Gastroesophageal sphincter (tissue), 4 donors: ENCODE data around the gene PATJ. TPM values are rescaled to one million over a fixed set of nuclear protein-coding genes. Genes with fewer than 3 reads are reported as not detected.

Experiments used
- ATAC-seq: fragments of 150-250 bp; one replicate; pipeline ENCODE4 v1.9.1; 2016; ENCODE audit warnings: mild to moderate bottlenecking, moderate library complexity
- H3K27ac ChIP-seq, 4 donors: fragments of 200-600 bp; sonication (generic) in 3 of 4; 1 replicate in 3 of 4; 2 replicates in 1 of 4; pipeline ENCODE4 v1.5.1; 2016 to 2019
- H3K27me3 ChIP-seq: fragments of 200-600 bp; sonication (generic); one replicate; pipeline ENCODE4 v1.5.1; 2019
- H3K36me3 ChIP-seq, 2 donors: fragments of 200-600 bp; sonication (generic); one replicate each; pipeline ENCODE4 v1.5.1; 2019; ENCODE audit warnings: control low read depth in 1 of 2
- H3K4me1 ChIP-seq, 3 donors: fragments of 200-600 bp; sonication (generic); 1 replicate in 2 of 3; 2 replicates in 1 of 3; pipeline ENCODE4 v1.5.1; 2016 to 2019; ENCODE audit warnings: control low read depth in 2 of 3
- H3K4me3 ChIP-seq, 2 donors: fragments of 200-600 bp; sonication (generic); one replicate each; pipeline ENCODE4 v1.5.1; 2019; ENCODE audit warnings: mild to moderate bottlenecking in 1 of 2, moderate library complexity in 1 of 2
- H3K9me3 ChIP-seq, 3 donors: fragments of 200-600 bp; sonication (generic); one replicate each; pipeline ENCODE4 v1.5.1; 2017 to 2019; ENCODE audit warnings: control low read depth in 2 of 3
- EP300 ChIP-seq: sonication (generic); formaldehyde crosslinking; IDR thresholded peaks from one replicate; pipeline ENCODE4 v1.6.1; 2017; ENCODE audit warnings: antibody characterized with exemption, mild to moderate bottlenecking
- POLR2A ChIP-seq, 2 donors: fragments of 450-650 bp; IDR thresholded peaks; one replicate each; pipeline ENCODE4 v1.6.1; 2017; ENCODE audit warnings: antibody characterized with exemption in 2 of 2, mild to moderate bottlenecking in 2 of 2, moderate library complexity in 1 of 2
- POLR2AphosphoS5 ChIP-seq: sonication (generic); formaldehyde crosslinking; IDR thresholded peaks from one replicate; pipeline ENCODE4 v1.6.1; 2017; ENCODE audit warnings: antibody characterized with exemption
- WGBS, 2 donors: methylation state at CpG; one replicate each; pipeline ENCODE4 v1.1.5; 2018; ENCODE audit warnings: low coverage in 1 of 2; 5-methylcytosine and 5-hydroxymethylcytosine counted together
- total RNA-seq, 4 donors: library from RNA; depleted of rRNA; stranded (reverse); fragments of >200 nt; gene quantifications; one replicate each; pipeline ENCODE4 v1.1.0, GENCODE V29; 2016
- TF ChIP-seq, protein P1 (sequence below), 4 experiments: fragments of 200-600 bp in 2 of 4; fragments of 450-650 bp in 2 of 4; sonication (generic) in 1 of 4; IDR thresholded peaks; one replicate each; pipeline ENCODE4 v1.5.1; 2017 to 2019; ENCODE audit warnings: antibody characterized with exemption in 4 of 4, mild to moderate bottlenecking in 2 of 4, moderate library complexity in 2 of 4

Gene PATJ
- total RNA-seq, 4 donors from 2014 or later, result 34.8 to 59.0 (median 37.1) TPM

GRCh38 chr1:61907102-61907501 lies 164.8 kb downstream of the PATJ start:
- H3K36me3 ChIP-seq, result peaks cover 0 to 23% of the 10 kb centered on the region in 2 donors
- ATAC-seq, result no peak
- H3K27ac ChIP-seq, result peak overlapping the region; percentile 4 to 64 (median 36)
- peaks cover 0 to 25% (median 0%) of the 10 kb centered on the region in 3 donors for H3K4me1 ChIP-seq
- 54 to 58% methylated on average over 3 to 4 of the region's 4 CpGs for WGBS, 2 donors
- no peak overlapping the region for H3K4me3 ChIP-seq
- H3K9me3 ChIP-seq, result no peaks in the 10 kb centered on the region
- TF ChIP-seq EP300 (no peak), POLR2AphosphoS5 (no peak), POLR2A (IDR thresholded peaks at IDR 0.05) (no peak)
- TF ChIP-seq, protein P1, sequence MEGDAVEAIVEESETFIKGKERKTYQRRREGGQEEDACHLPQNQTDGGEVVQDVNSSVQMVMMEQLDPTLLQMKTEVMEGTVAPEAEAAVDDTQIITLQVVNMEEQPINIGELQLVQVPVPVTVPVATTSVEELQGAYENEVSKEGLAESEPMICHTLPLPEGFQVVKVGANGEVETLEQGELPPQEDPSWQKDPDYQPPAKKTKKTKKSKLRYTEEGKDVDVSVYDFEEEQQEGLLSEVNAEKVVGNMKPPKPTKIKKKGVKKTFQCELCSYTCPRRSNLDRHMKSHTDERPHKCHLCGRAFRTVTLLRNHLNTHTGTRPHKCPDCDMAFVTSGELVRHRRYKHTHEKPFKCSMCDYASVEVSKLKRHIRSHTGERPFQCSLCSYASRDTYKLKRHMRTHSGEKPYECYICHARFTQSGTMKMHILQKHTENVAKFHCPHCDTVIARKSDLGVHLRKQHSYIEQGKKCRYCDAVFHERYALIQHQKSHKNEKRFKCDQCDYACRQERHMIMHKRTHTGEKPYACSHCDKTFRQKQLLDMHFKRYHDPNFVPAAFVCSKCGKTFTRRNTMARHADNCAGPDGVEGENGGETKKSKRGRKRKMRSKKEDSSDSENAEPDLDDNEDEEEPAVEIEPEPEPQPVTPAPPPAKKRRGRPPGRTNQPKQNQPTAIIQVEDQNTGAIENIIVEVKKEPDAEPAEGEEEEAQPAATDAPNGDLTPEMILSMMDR (IDR thresholded peaks at IDR 0.05), result no peak
- no peaks in the 10 kb centered on the region for H3K27me3 ChIP-seq

DNA sequence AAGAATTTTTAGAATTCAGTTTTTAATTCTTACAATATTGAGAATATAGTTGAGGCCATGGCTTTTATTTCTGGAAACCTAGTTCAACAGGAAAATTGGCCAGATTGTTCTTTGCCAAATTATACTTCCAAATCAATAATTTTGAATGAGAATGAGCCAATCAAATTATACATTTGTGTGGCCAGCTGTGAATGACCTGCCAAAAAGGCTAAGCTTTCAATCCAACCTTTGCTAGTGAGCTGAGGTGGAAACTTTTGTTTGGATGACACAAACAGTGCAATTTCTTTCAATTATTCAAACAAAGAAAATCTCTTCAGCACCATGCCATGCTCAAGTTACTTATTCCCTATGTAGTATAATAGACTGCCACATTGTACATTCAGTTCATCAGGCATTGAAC lies 167.8 kb downstream of the PATJ start:
- Histone ChIP-seq H3K27ac (no peak overlapping the region), H3K4me1 (peaks cover 0 to 25% (median 0%) of the 10 kb centered on the region in 3 donors), H3K4me3 (no peak overlapping the region), H3K27me3 (no peaks in the 10 kb centered on the region), H3K9me3 (no peaks in the 10 kb centered on the region), H3K36me3 (peaks cover 0 to 23% of the 10 kb centered on the region in 2 donors)
- ATAC-seq, result no peak
- TF ChIP-seq, protein P1 (IDR thresholded peaks at IDR 0.05), result no peak
- TF ChIP-seq EP300, result no peak
- TF ChIP-seq POLR2A (IDR thresholded peaks at IDR 0.05), result no peak
- TF ChIP-seq POLR2AphosphoS5, result no peak

DNA sequence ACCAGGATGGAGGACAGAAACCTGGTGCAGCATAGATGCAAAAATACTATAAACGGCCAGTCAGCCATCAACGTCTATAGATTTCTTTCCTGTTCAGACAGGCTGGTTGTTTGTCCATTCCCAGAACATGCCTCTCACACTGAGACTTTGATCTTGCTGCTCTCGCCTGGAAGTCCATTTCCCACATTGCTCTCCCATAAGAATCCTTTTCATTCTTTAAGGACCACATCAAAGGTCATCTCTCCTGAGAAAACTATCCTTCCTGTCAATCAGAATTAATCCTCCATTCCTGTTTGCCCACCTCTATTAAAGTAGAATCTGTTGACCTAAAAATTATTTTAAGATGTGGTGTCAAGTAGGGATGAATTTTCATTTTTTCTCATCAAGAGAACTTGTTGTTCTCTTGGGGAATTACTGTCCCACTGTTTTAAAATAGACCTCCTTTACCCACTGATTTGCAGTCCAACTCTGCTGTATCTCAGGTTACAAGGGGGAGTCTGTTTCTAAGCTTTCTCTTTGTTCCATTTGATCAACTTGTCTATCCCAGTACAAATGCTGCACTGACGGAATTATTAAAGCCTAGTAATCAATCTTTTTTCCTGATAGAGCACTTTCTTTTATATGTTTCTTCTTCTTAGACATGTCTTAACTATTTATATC lies 172.7 kb downstream of the PATJ start:
- Histone ChIP-seq H3K36me3 (peaks cover 0 to 25% of the 10 kb centered on the region in 2 donors), H3K27me3 (no peaks in the 10 kb centered on the region), H3K4me3 (no peak overlapping the region), H3K27ac (no peak overlapping the region), H3K9me3 (no peaks in the 10 kb centered on the region), H3K4me1 (no peaks in the 10 kb centered on the region)
- TF ChIP-seq POLR2A (IDR thresholded peaks at IDR 0.05), result no peak
- TF ChIP-seq EP300, result no peak
- TF ChIP-seq, protein P1 (IDR thresholded peaks at IDR 0.05), result no peak
- no peak for TF ChIP-seq POLR2AphosphoS5
- WGBS, 2 donors, result 71 to 96% methylated on average over 3 to 4 of the region's 4 CpGs
- no peak for ATAC-seq

GRCh38 chr1:61921435-61921834 lies 179.2 kb downstream of the PATJ start:
- TF ChIP-seq, protein P1 (IDR thresholded peaks at IDR 0.05), result no peak
- Histone ChIP-seq H3K4me1 (no peaks in the 10 kb centered on the region), H3K27ac (no peak overlapping the region), H3K4me3 (no peak overlapping the region), H3K27me3 (no peaks in the 10 kb centered on the region), H3K9me3 (no peaks in the 10 kb centered on the region), H3K36me3 (peaks cover 0 to 24% of the 10 kb centered on the region in 2 donors)
- ATAC-seq, result no peak

- peaks cover 0 to 10% of the 10 kb centered on the region in 2 donors for H3K36me3 ChIP-seq
- no peak overlapping the region for H3K4me3 ChIP-seq
- no peak overlapping the region for H3K27ac ChIP-seq
- H3K9me3 ChIP-seq, result no peaks in the 10 kb centered on the region
- ATAC-seq, result no peak
- no peak for TF ChIP-seq EP300
- TF ChIP-seq POLR2AphosphoS5, result no peak
- TF ChIP-seq POLR2A (IDR thresholded peaks at IDR 0.05), result no peak
- TF ChIP-seq, protein P1 (IDR thresholded peaks at IDR 0.05), result no peak
- 90 to 94% methylated on average over 2 to 3 of the region's 3 CpGs for WGBS, 2 donors
- no peaks in the 10 kb centered on the region for H3K4me1 ChIP-seq
- no peaks in the 10 kb centered on the region for H3K27me3 ChIP-seq
These were observed 180.7 kb downstream of the PATJ start for GRCh38 chr1:61922950-61923480.
